H9 (cell line): Measurements from ENCODE around the gene NCAN. TPM values are rescaled to one million over a fixed set of nuclear protein-coding genes. Genes with fewer than 3 reads are reported as not detected.

Experiments
- DNase-seq: peaks from one replicate; pipeline ENCODE4 v3.0.0-alpha.2; 2017
- H2AFZ ChIP-seq: one replicate; pipeline ENCODE4 v1.6.1; 2013; ENCODE audit warnings: mild to moderate bottlenecking, low read length, control low read depth, moderate library complexity
- H2AK5ac ChIP-seq: 2 replicates; pipeline ENCODE4 v1.6.1; 2013; ENCODE audit warnings: low read length, control low read depth, mixed read lengths; ENCODE audit not compliant: insufficient read length
- H2BK120ac ChIP-seq: one replicate; pipeline ENCODE4 v1.6.1; 2013; ENCODE audit warnings: low read depth, mild to moderate bottlenecking, low read length, control low read depth, inconsistent platforms; ENCODE audit not compliant: poor library complexity, severe bottlenecking
- H2BK12ac ChIP-seq: 2 replicates; pipeline ENCODE4 v1.6.1; 2013; ENCODE audit warnings: low read length, control low read depth, mixed read lengths, low read depth; ENCODE audit not compliant: insufficient read length
- H2BK15ac ChIP-seq: 2 replicates; pipeline ENCODE4 v1.6.1; 2013; ENCODE audit warnings: low read depth, low read length, control low read depth
- H2BK20ac ChIP-seq: one replicate; pipeline ENCODE4 v1.6.1; 2013; ENCODE audit warnings: low read depth, mild to moderate bottlenecking, low read length, control low read depth, inconsistent platforms; ENCODE audit not compliant: poor library complexity, severe bottlenecking
- H2BK5ac ChIP-seq: 2 replicates; pipeline ENCODE4 v1.6.1; 2013; ENCODE audit warnings: low read length, control low read depth, mixed read lengths; ENCODE audit not compliant: insufficient read length
- H3K14ac ChIP-seq: 2 replicates; pipeline ENCODE4 v1.6.1; 2013; ENCODE audit warnings: low read length, control low read depth; ENCODE audit not compliant: insufficient read depth
- H3K18ac ChIP-seq: 2 replicates; pipeline ENCODE4 v1.6.1; 2013; ENCODE audit warnings: low read depth, mild to moderate bottlenecking, mixed read lengths, low read length, control low read depth; ENCODE audit not compliant: insufficient read length
- H3K23ac ChIP-seq: 2 replicates; pipeline ENCODE4 v1.6.1; 2013; ENCODE audit warnings: low read length, control low read depth, mixed read lengths, low read depth; ENCODE audit not compliant: insufficient read length
- H3K23me2 ChIP-seq: 2 replicates; pipeline ENCODE4 v1.6.1; 2013; ENCODE audit warnings: low read depth, mild to moderate bottlenecking, mixed read lengths, low read length, control low read depth; ENCODE audit not compliant: insufficient read length, poor library complexity, severe bottlenecking
- H3K27ac ChIP-seq: 2 replicates; pipeline ENCODE4 v1.5.1; 2013; ENCODE audit warnings: low read length, control low read depth, mixed read lengths, low read depth; ENCODE audit not compliant: insufficient read length
- H3K27me3 ChIP-seq: 2 replicates; pipeline ENCODE4 v1.6.1; 2013; ENCODE audit warnings: low read length, control low read depth, inconsistent platforms; ENCODE audit not compliant: insufficient read depth
- H3K4ac ChIP-seq: 2 replicates; pipeline ENCODE4 v1.6.1; 2013; ENCODE audit warnings: low read depth, mild to moderate bottlenecking, control low read depth, inconsistent platforms, low read length, moderate library complexity
- H3K4me1 ChIP-seq: 2 replicates; pipeline ENCODE4 v1.6.1; 2013; ENCODE audit warnings: low read length, control low read depth, inconsistent platforms; ENCODE audit not compliant: insufficient read depth
- H3K4me2 ChIP-seq: 2 replicates; pipeline ENCODE4 v1.6.1; 2013; ENCODE audit warnings: low read length, control low read depth, mixed read lengths; ENCODE audit not compliant: insufficient read length, insufficient read depth
- H3K56ac ChIP-seq: 2 replicates; pipeline ENCODE4 v1.6.1; 2013; ENCODE audit warnings: low read depth, mild to moderate bottlenecking, mixed read lengths, low read length, control low read depth; ENCODE audit not compliant: insufficient read length
- H3K79me1 ChIP-seq: 2 replicates; pipeline ENCODE4 v1.6.1; 2013; ENCODE audit warnings: low read depth, mild to moderate bottlenecking, moderate library complexity, low read length, control low read depth, inconsistent platforms; ENCODE audit not compliant: insufficient read depth, poor library complexity, severe bottlenecking
- H3K79me2 ChIP-seq: 2 replicates; pipeline ENCODE4 v1.6.1; 2013; ENCODE audit warnings: low read length, control low read depth, inconsistent platforms; ENCODE audit not compliant: insufficient read depth
- H3K9ac ChIP-seq: 2 replicates; pipeline ENCODE4 v1.6.1; 2013; ENCODE audit warnings: low read length, control low read depth, mixed read lengths; ENCODE audit not compliant: insufficient read length; ENCODE audit errors: extremely low read depth
- H3K9me3 ChIP-seq: one replicate; pipeline ENCODE4 v1.6.1; 2013; ENCODE audit warnings: low read depth, low read length, inconsistent platforms; ENCODE audit not compliant: control insufficient read depth
- H3T11ph ChIP-seq: one replicate; pipeline ENCODE4 v1.6.1; 2013; ENCODE audit warnings: mild to moderate bottlenecking, low read length, control low read depth, inconsistent platforms
- H4K20me1 ChIP-seq: one replicate; pipeline ENCODE4 v1.6.1; 2013; ENCODE audit not compliant: control insufficient read depth, insufficient read length, insufficient read depth
- H4K5ac ChIP-seq: 2 replicates; pipeline ENCODE4 v1.6.1; 2013; ENCODE audit warnings: low read depth, mild to moderate bottlenecking, mixed read lengths, low read length, control low read depth; ENCODE audit not compliant: insufficient read length
- H4K8ac ChIP-seq: replicated peaks from 2 replicates; pipeline ENCODE4 v1.6.1; 2013; ENCODE audit warnings: low read length, control low read depth, mixed read lengths, low read depth; ENCODE audit not compliant: insufficient read length
- H4K91ac ChIP-seq: 2 replicates; pipeline ENCODE4 v1.6.1; 2013; ENCODE audit warnings: low read depth, mild to moderate bottlenecking, moderate library complexity, mixed read lengths, low read length, control low read depth; ENCODE audit not compliant: insufficient read length
- H3K27ac Mint-ChIP-seq, 3 experiments: 2 replicates in 2 of 3; 3 replicates in 1 of 3; pipeline ENCODE4 v1.8.0; 2020 to 2021; ENCODE audit warnings: mixed read lengths in 3 of 3, mild to moderate bottlenecking in 1 of 3, moderate library complexity in 1 of 3
- H3K27me3 Mint-ChIP-seq: 2 replicates; pipeline ENCODE4 v1.8.0; 2021; ENCODE audit warnings: low read depth, mild to moderate bottlenecking, moderate library complexity, mixed read lengths
- H3K36me3 Mint-ChIP-seq, 3 experiments: 2 replicates in 2 of 3; 3 replicates in 1 of 3; pipeline ENCODE4 v1.8.0; 2020 to 2021; ENCODE audit warnings: low read depth in 3 of 3, mixed read lengths in 3 of 3; ENCODE audit not compliant: insufficient read depth in 1 of 3
- H3K4me1 Mint-ChIP-seq, 2 experiments: 2 replicates each; pipeline ENCODE4 v1.8.0; 2020; ENCODE audit warnings: mixed read lengths in 2 of 2
- H3K4me3 Mint-ChIP-seq, 2 experiments: 2 replicates in 1 of 2; 3 replicates in 1 of 2; pipeline ENCODE4 v1.8.0; 2020 to 2021; ENCODE audit warnings: mild to moderate bottlenecking in 2 of 2, mixed read lengths in 2 of 2, moderate library complexity in 1 of 2
- H3K9me3 Mint-ChIP-seq, 2 experiments: 2 replicates in 1 of 2; 3 replicates in 1 of 2; pipeline ENCODE4 v1.8.0; 2020; ENCODE audit warnings: mild to moderate bottlenecking in 2 of 2, mixed read lengths in 2 of 2, moderate library complexity in 1 of 2
- CTCF ChIP-seq: fragments of 200-600 bp; sonication (generic); conservative IDR thresholded peaks from 3 replicates; pipeline ENCODE4 v1.8.0; 2021; ENCODE audit warnings: antibody characterized with exemption, mild to moderate bottlenecking
- WGBS: extraction: QIAGEN DNeasy Blood & Tissue Kit; methylation state at CpG from one replicate; pipeline ENCODE4 v1.1.7; 2013; ENCODE audit warnings: missing lambda C conversion rate, low lambda C conversion rate, mixed read lengths; ENCODE audit not compliant: insufficient read length; ENCODE audit errors: extremely low coverage; 5-methylcytosine and 5-hydroxymethylcytosine counted together
- total RNA-seq: library from RNA; stranded (reverse); gene quantifications from 2 replicates; pipeline ENCODE4 v1.2.1, GENCODE V29; 2021

NCAN gene
- total RNA-seq, 1 experiment from 2014 or later: 1.6 TPM

GRCh38 chr19:19259741-19260140, 48.0 kb downstream of the NCAN start:
- no peaks in the 10 kb centered on the region; a peak in 1 of 5 replicates for H3K9me3 Mint-ChIP-seq
- H3K4me1 ChIP-seq: no peaks in the 10 kb centered on the region; the same call in 1 of the 2 replicates
- H3K27me3 ChIP-seq: peaks cover 5% of the 10 kb centered on the region; the same call in 1 of the 2 replicates
- H2AFZ ChIP-seq: no peak overlapping the region
- H3K36me3 Mint-ChIP-seq: peaks cover 8 to 16% (median 16%) of the 10 kb centered on the region in 3 experiments
- H3K4me2 ChIP-seq: no peak overlapping the region
- H3K79me1 ChIP-seq: no peaks in the 10 kb centered on the region
- H2BK12ac ChIP-seq: no peak overlapping the region
- DNase-seq: peak; percentile 89
- peaks cover 56% of the 10 kb centered on the region for H3K27me3 Mint-ChIP-seq
- no peak overlapping the region for H4K91ac ChIP-seq
- H3K79me2 ChIP-seq: no peaks in the 10 kb centered on the region
- H3K4me3 Mint-ChIP-seq: peak overlapping the region; percentile 15 to 79; a peak in 4 of 5 replicates
- H3K9ac ChIP-seq: no peak overlapping the region
- H3K23ac ChIP-seq: no peak overlapping the region
- H2BK120ac ChIP-seq: no peak overlapping the region
- H3K18ac ChIP-seq: no peak overlapping the region
- no peak for TF ChIP-seq CTCF
- no peaks in the 10 kb centered on the region for H3K9me3 ChIP-seq
- H3K27ac Mint-ChIP-seq: no peak overlapping the region
- H3K4me1 Mint-ChIP-seq: peaks cover 18 to 32% of the 10 kb centered on the region in 2 experiments
- H4K5ac ChIP-seq: no peak overlapping the region
- H4K8ac ChIP-seq: no peak overlapping the region
- no peak overlapping the region for H3K4ac ChIP-seq
- H2AK5ac ChIP-seq: no peak overlapping the region
- H3K14ac ChIP-seq: no peak overlapping the region
- H3K27ac ChIP-seq: no peak overlapping the region
- no peak overlapping the region for H3T11ph ChIP-seq
- H2BK15ac ChIP-seq: no peak overlapping the region
- H2BK20ac ChIP-seq: no peak overlapping the region
- no CpG with 5 or more reads among the region's 2 CpGs for WGBS
- no peak overlapping the region for H3K56ac ChIP-seq
- H2BK5ac ChIP-seq: no peak overlapping the region
- H4K20me1 ChIP-seq: no peaks in the 10 kb centered on the region
- peaks cover 16% of the 10 kb centered on the region for H3K23me2 ChIP-seq
